ENCODE data around the gene FBXO44. TPM values are rescaled to one million over a fixed set of nuclear protein-coding genes. Genes with fewer than 3 reads are reported as not detected.

The FBXO44 gene
- polyA plus RNA-seq, 1 donor from 2014 or later, result 119 TPM

DNA sequence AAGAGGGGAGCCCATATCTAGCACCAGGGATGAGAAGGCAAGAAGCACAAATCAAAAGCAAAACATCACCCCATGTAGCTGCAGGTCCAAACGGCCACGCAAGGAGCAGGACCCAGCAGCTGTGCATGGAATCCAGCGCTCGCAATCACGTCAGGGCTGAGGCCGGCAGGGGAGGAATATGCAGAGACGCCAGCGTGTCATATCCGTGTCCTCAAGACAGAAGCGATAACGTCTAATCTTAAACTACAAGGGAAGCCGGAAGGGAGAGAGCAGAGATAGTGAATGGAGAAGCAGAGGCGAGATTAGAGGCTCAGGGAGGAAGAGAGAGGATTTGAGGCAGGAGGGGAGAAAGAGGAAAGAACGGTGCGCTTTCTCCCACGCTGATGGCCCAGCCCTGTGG, 39.6 kb upstream of the FBXO44 start:
- TF ChIP-seq EP300 (conservative IDR thresholded peaks at IDR 0.05; ENCODE audit: poor library complexity, severe bottlenecking), result no peak
- TF ChIP-seq EZH2 (IDR thresholded peaks at IDR 0.05; ENCODE audit: borderline replicate concordance, insufficient read depth, low read length, poor library complexity, severe bottlenecking), result no peak
- no peak for TF ChIP-seq MXI1 (conservative IDR thresholded peaks at IDR 0.05; ENCODE audit: poor library complexity, severe bottlenecking)
- TF ChIP-seq SMC3 (conservative IDR thresholded peaks at IDR 0.05; ENCODE audit: poor library complexity), result no peak
- TF ChIP-seq, protein P1, sequence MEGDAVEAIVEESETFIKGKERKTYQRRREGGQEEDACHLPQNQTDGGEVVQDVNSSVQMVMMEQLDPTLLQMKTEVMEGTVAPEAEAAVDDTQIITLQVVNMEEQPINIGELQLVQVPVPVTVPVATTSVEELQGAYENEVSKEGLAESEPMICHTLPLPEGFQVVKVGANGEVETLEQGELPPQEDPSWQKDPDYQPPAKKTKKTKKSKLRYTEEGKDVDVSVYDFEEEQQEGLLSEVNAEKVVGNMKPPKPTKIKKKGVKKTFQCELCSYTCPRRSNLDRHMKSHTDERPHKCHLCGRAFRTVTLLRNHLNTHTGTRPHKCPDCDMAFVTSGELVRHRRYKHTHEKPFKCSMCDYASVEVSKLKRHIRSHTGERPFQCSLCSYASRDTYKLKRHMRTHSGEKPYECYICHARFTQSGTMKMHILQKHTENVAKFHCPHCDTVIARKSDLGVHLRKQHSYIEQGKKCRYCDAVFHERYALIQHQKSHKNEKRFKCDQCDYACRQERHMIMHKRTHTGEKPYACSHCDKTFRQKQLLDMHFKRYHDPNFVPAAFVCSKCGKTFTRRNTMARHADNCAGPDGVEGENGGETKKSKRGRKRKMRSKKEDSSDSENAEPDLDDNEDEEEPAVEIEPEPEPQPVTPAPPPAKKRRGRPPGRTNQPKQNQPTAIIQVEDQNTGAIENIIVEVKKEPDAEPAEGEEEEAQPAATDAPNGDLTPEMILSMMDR (IDR thresholded peaks at IDR 0.05; ENCODE audit: poor library complexity, severe bottlenecking), result no peak
- TF ChIP-seq, protein P2, sequence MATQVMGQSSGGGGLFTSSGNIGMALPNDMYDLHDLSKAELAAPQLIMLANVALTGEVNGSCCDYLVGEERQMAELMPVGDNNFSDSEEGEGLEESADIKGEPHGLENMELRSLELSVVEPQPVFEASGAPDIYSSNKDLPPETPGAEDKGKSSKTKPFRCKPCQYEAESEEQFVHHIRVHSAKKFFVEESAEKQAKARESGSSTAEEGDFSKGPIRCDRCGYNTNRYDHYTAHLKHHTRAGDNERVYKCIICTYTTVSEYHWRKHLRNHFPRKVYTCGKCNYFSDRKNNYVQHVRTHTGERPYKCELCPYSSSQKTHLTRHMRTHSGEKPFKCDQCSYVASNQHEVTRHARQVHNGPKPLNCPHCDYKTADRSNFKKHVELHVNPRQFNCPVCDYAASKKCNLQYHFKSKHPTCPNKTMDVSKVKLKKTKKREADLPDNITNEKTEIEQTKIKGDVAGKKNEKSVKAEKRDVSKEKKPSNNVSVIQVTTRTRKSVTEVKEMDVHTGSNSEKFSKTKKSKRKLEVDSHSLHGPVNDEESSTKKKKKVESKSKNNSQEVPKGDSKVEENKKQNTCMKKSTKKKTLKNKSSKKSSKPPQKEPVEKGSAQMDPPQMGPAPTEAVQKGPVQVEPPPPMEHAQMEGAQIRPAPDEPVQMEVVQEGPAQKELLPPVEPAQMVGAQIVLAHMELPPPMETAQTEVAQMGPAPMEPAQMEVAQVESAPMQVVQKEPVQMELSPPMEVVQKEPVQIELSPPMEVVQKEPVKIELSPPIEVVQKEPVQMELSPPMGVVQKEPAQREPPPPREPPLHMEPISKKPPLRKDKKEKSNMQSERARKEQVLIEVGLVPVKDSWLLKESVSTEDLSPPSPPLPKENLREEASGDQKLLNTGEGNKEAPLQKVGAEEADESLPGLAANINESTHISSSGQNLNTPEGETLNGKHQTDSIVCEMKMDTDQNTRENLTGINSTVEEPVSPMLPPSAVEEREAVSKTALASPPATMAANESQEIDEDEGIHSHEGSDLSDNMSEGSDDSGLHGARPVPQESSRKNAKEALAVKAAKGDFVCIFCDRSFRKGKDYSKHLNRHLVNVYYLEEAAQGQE (IDR thresholded peaks at IDR 0.05; ENCODE audit: borderline replicate concordance), result no peak
- peak; percentile 23 for TF ChIP-seq POLR2AphosphoS5 (IDR thresholded peaks at IDR 0.05)
- no peak for TF ChIP-seq RAD21 (conservative IDR thresholded peaks at IDR 0.05)
- Histone ChIP-seq H3F3A (ENCODE audit: insufficient read depth, low read length, poor library complexity, severe bottlenecking) (no peaks in the 10 kb centered on the region), H3K9me3 (ENCODE audit: low read length) (no peaks in the 10 kb centered on the region), H4K20me1 (ENCODE audit: insufficient read depth) (no peaks in the 10 kb centered on the region), H3K4me2 (ENCODE audit: low read length) (no peak overlapping the region), H3K79me2 (replicated peaks; ENCODE audit: insufficient read depth, low read length) (no peaks in the 10 kb centered on the region), H3K27me3 (ENCODE audit: insufficient read depth, low read depth, low read length) (no peaks in the 10 kb centered on the region), H3K9me2 (ENCODE audit: insufficient read depth, low read length) (no peaks in the 10 kb centered on the region), H3K4me3 (ENCODE audit: low read length) (no peak overlapping the region), H3K27ac (ENCODE audit: low read length) (peak overlapping the region; percentile 30), H2AFZ (ENCODE audit: low read depth, low read length) (no peak overlapping the region), H3K36me3 (ENCODE audit: insufficient read depth, low read length) (no peaks in the 10 kb centered on the region), H3K9ac (ENCODE audit: low read length) (peak overlapping the region; percentile 13)

DNA sequence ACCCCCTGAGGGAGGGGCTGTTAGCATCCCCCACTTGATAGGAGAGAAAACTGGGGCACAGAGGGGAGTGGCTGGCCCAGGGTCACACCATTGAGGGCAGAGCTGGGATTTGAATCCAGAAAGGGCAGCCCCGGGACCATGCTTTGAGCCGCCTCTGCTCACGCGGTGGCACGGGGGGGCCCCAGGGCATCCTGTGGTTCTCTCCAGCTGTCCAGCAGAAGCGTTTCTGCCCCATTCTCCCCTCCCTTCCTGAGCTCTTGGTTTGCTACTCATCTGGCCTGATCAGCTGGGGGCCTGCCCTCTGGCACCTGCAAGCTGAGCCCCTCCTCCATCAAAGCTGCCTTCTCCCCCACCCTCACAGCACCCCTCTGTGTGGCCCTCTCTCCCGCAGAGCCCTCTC, 37.9 kb upstream of the FBXO44 start:
- no peaks in the 10 kb centered on the region for H3K9me3 ChIP-seq (ENCODE audit: low read length)
- H3K79me2 ChIP-seq (replicated peaks; ENCODE audit: insufficient read depth, low read length), result no peaks in the 10 kb centered on the region
- H3K9ac ChIP-seq (ENCODE audit: low read length), result no peak overlapping the region
- H3K27ac ChIP-seq (ENCODE audit: low read length), result no peak overlapping the region
- H3K9me2 ChIP-seq (ENCODE audit: insufficient read depth, low read length), result no peaks in the 10 kb centered on the region
- no peak overlapping the region for H2AFZ ChIP-seq (ENCODE audit: low read depth, low read length)
- H3K4me2 ChIP-seq (ENCODE audit: low read length), result no peak overlapping the region
- H3K4me3 ChIP-seq (ENCODE audit: low read length), result no peak overlapping the region
- no peaks in the 10 kb centered on the region for H4K20me1 ChIP-seq (ENCODE audit: insufficient read depth)
- no peak for TF ChIP-seq POLR2AphosphoS5 (IDR thresholded peaks at IDR 0.05)
- TF ChIP-seq, protein P1 (IDR thresholded peaks at IDR 0.05; ENCODE audit: poor library complexity, severe bottlenecking), result no peak
- no peak for TF ChIP-seq EZH2 (IDR thresholded peaks at IDR 0.05; ENCODE audit: borderline replicate concordance, insufficient read depth, low read length, poor library complexity, severe bottlenecking)
- TF ChIP-seq TAF1 (IDR thresholded peaks at IDR 0.05; ENCODE audit: low read depth), result no peak
- no peak for TF ChIP-seq RAD21 (conservative IDR thresholded peaks at IDR 0.05)
- no peak for TF ChIP-seq SMC3 (conservative IDR thresholded peaks at IDR 0.05; ENCODE audit: poor library complexity)
- TF ChIP-seq, protein P2 (IDR thresholded peaks at IDR 0.05; ENCODE audit: borderline replicate concordance), result no peak
- TF ChIP-seq EP300 (conservative IDR thresholded peaks at IDR 0.05; ENCODE audit: poor library complexity, severe bottlenecking), result no peak
- no peak for TF ChIP-seq MXI1 (conservative IDR thresholded peaks at IDR 0.05; ENCODE audit: poor library complexity, severe bottlenecking)
- no peaks in the 10 kb centered on the region for H3F3A ChIP-seq (ENCODE audit: insufficient read depth, low read length, poor library complexity, severe bottlenecking)
- H3K36me3 ChIP-seq (ENCODE audit: insufficient read depth, low read length), result no peaks in the 10 kb centered on the region
- no peaks in the 10 kb centered on the region for H3K27me3 ChIP-seq (ENCODE audit: insufficient read depth, low read depth, low read length)
